Astrocyte (in vitro differentiated cells and primary cell): Measurements from ENCODE around the gene GNAT1.

Source experiments
- EZH2 ChIP-seq: IDR thresholded peaks from 2 replicates; pipeline ENCODE4 v1.6.1; 2012; ENCODE audit warnings: mild to moderate bottlenecking, low read length, inconsistent platforms; ENCODE audit not compliant: insufficient read depth
- TF ChIP-seq, protein P1 (sequence below): IDR thresholded peaks from 2 replicates; pipeline ENCODE4 v1.5.1; 2011; ENCODE audit warnings: low read depth, mild to moderate bottlenecking, inconsistent platforms, low read length, moderate library complexity; ENCODE audit not compliant: insufficient read depth

DNA sequence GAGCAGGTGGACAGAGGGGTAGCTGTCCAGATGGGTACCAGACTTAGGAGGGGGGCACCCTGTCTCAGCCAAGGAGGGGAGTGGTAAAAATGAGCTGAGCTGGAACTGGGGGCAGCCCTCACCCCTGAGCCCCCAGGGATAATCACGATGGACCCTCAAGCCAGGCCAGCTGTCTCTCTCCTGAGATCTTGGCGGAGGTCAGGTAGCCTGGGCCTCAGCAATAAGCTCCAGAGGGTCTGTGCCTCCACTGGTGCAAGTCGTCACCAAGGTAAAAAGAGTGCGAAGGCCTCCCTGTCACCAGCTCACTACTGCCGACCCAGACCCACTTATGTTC, 18.7 kb downstream of the GNAT1 start:
- TF ChIP-seq, protein P1, sequence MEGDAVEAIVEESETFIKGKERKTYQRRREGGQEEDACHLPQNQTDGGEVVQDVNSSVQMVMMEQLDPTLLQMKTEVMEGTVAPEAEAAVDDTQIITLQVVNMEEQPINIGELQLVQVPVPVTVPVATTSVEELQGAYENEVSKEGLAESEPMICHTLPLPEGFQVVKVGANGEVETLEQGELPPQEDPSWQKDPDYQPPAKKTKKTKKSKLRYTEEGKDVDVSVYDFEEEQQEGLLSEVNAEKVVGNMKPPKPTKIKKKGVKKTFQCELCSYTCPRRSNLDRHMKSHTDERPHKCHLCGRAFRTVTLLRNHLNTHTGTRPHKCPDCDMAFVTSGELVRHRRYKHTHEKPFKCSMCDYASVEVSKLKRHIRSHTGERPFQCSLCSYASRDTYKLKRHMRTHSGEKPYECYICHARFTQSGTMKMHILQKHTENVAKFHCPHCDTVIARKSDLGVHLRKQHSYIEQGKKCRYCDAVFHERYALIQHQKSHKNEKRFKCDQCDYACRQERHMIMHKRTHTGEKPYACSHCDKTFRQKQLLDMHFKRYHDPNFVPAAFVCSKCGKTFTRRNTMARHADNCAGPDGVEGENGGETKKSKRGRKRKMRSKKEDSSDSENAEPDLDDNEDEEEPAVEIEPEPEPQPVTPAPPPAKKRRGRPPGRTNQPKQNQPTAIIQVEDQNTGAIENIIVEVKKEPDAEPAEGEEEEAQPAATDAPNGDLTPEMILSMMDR, result no peak
- TF ChIP-seq EZH2, result no peak
